HG03432 (cell line): ENCODE data around the gene ITPR2.
"Not testable (repeated sequence)": the region's sequence is repeated elsewhere in the genome, so short reads cannot be mapped to it uniquely, and the experiment has no call there.

Experiments
- ATAC-seq: cut with Tn5 transposase; IDR thresholded peaks from one replicate; pipeline ENCODE4 v1.9.1; 2021; ENCODE audit warnings: mild to moderate bottlenecking, moderate library complexity; ENCODE audit not compliant: unreplicated experiment

Gene ITPR2

GRCh38 chr12:26473291-26473690 lies 359.7 kb downstream of the ITPR2 start:
- ATAC-seq = peak; percentile 91

GRCh38 chr12:26471560-26471959 lies 361.4 kb downstream of the ITPR2 start:
- ATAC-seq = peak; percentile 70

GRCh38 chr12:26469421-26470180 lies 363.4 kb downstream of the ITPR2 start:
- no peak for ATAC-seq

GRCh38 chr12:26467351-26467750 lies 365.6 kb downstream of the ITPR2 start:
- ATAC-seq = no peak

- no peak for ATAC-seq
Observed at GRCh38 chr12:26466726-26467125, 366.3 kb downstream of the ITPR2 start.

GRCh38 chr12:26465419-26466097 lies 367.4 kb downstream of the ITPR2 start:
- ATAC-seq = no peak

- peak; percentile 57 for ATAC-seq
Observed at GRCh38 chr12:26461776-26462175, 371.2 kb downstream of the ITPR2 start.

- ATAC-seq = no peak
Observed at GRCh38 chr12:26460361-26460760, 372.6 kb downstream of the ITPR2 start.

- ATAC-seq = no peak
Observed at GRCh38 chr12:26455936-26456574, 376.9 kb downstream of the ITPR2 start.

GRCh38 chr12:26453246-26453645 lies 379.7 kb downstream of the ITPR2 start:
- no peak for ATAC-seq

GRCh38 chr12:26452511-26452910 lies 380.5 kb downstream of the ITPR2 start:
- no peak for ATAC-seq

GRCh38 chr12:26451763-26452162 lies 381.2 kb downstream of the ITPR2 start:
- ATAC-seq = no peak

- no peak for ATAC-seq
Observed at GRCh38 chr12:26445909-26446308, 387.1 kb downstream of the ITPR2 start.

- ATAC-seq = no peak
Observed at GRCh38 chr12:26443309-26443708, 389.7 kb downstream of the ITPR2 start.

GRCh38 chr12:26441434-26441833 lies 391.6 kb downstream of the ITPR2 start:
- no peak for ATAC-seq

GRCh38 chr12:26435069-26435404 lies 398.0 kb downstream of the ITPR2 start:
- ATAC-seq = no peak

GRCh38 chr12:26434299-26435068 lies 398.5 kb downstream of the ITPR2 start:
- ATAC-seq = no peak

GRCh38 chr12:26433701-26434100 lies 399.3 kb downstream of the ITPR2 start:
- ATAC-seq = not testable (repeated sequence)

GRCh38 chr12:26431211-26431610 lies 401.8 kb downstream of the ITPR2 start:
- ATAC-seq = no peak

- ATAC-seq = not testable (repeated sequence)
Observed at GRCh38 chr12:26430596-26430995, 402.4 kb downstream of the ITPR2 start.

GRCh38 chr12:26429070-26429691 lies 403.8 kb downstream of the ITPR2 start:
- no peak for ATAC-seq
